Measurements from ENCODE around the gene OR10S1. TPM values are rescaled to one million over a fixed set of nuclear protein-coding genes. Genes with fewer than 3 reads are reported as not detected.

Gene OR10S1
- total and polyA plus RNA-seq, 7 donors, result not detected

- H3K9me3 ChIP-seq, result no peaks in the 10 kb centered on the region
- 84 to 87% methylated on average over 5 of the region's 5 CpGs for WGBS, 2 donors
- no peak overlapping the region for H3K4me3 ChIP-seq
- intact Hi-C loops (cut with DNase I), result no loop called here
- H3K36me3 ChIP-seq, result no peaks in the 10 kb centered on the region
- no peak for TF ChIP-seq EP300 (IDR thresholded peaks at IDR 0.05)
- no peak for TF ChIP-seq POLR2A (IDR thresholded peaks at IDR 0.05)
- TF ChIP-seq CTCF (IDR thresholded peaks at IDR 0.05), result no peak
- no peak for TF ChIP-seq POLR2AphosphoS5 (IDR thresholded peaks at IDR 0.05)
- no peak for DNase-seq
- H3K27ac ChIP-seq, result no peak overlapping the region
- no peaks in the 10 kb centered on the region for H3K4me1 ChIP-seq
- no peaks in the 10 kb centered on the region for H3K27me3 ChIP-seq
These were observed 1.7 kb upstream of the OR10S1 start for GRCh38 chr11:123979311-123979710.

- no peak for TF ChIP-seq CTCF (IDR thresholded peaks at IDR 0.05)
- TF ChIP-seq EP300 (IDR thresholded peaks at IDR 0.05), result no peak
- no peak for TF ChIP-seq POLR2AphosphoS5 (IDR thresholded peaks at IDR 0.05)
- TF ChIP-seq POLR2A (IDR thresholded peaks at IDR 0.05), result no peak
- H3K4me3 ChIP-seq, result no peak overlapping the region
- no peaks in the 10 kb centered on the region for H3K36me3 ChIP-seq
- no peaks in the 10 kb centered on the region for H3K4me1 ChIP-seq
- no peaks in the 10 kb centered on the region for H3K27me3 ChIP-seq
- intact Hi-C loops (cut with DNase I), result no loop called here
- 89 to 90% methylated on average over 18 of the region's 18 CpGs for WGBS, 2 donors
- DNase-seq, result no peak
- H3K9me3 ChIP-seq, result no peaks in the 10 kb centered on the region
- no peak overlapping the region for H3K27ac ChIP-seq
These were observed 616 bp downstream of the OR10S1 start for GRCh38 chr11:123976770-123977560.

- intact Hi-C loops (cut with DNase I), result no loop called here
- no peak overlapping the region for H3K4me3 ChIP-seq
- no peak for DNase-seq
These were observed 3.8 kb downstream of the OR10S1 start for GRCh38 chr11:123973816-123974215.

GRCh38 chr11:123956752-123957151 is 20.8 kb downstream of the OR10S1 start:
- intact Hi-C loops (cut with DNase I), result no loop called here
- H3K36me3 ChIP-seq, result no peaks in the 10 kb centered on the region
- DNase-seq, result no peak
- no peak overlapping the region for H3K4me3 ChIP-seq
- no peaks in the 10 kb centered on the region for H3K4me1 ChIP-seq
- no peaks in the 10 kb centered on the region for H3K27me3 ChIP-seq
- H3K27ac ChIP-seq, result no peak overlapping the region
- TF ChIP-seq EP300 (IDR thresholded peaks at IDR 0.05), result no peak
- TF ChIP-seq CTCF (IDR thresholded peaks at IDR 0.05), result no peak
- no peak for TF ChIP-seq POLR2AphosphoS5 (IDR thresholded peaks at IDR 0.05)
- no peak for TF ChIP-seq POLR2A (IDR thresholded peaks at IDR 0.05)
- no peaks in the 10 kb centered on the region for H3K9me3 ChIP-seq

More at GRCh38 chr11:123973816-123974215, 3.8 kb downstream of the OR10S1 start:
- no peak overlapping the region for H3K27ac ChIP-seq
- no peaks in the 10 kb centered on the region for H3K9me3 ChIP-seq
- H3K36me3 ChIP-seq, result no peaks in the 10 kb centered on the region
- no peak for TF ChIP-seq EP300 (IDR thresholded peaks at IDR 0.05)
- no peak for TF ChIP-seq POLR2A (IDR thresholded peaks at IDR 0.05)
- no peak for TF ChIP-seq POLR2AphosphoS5 (IDR thresholded peaks at IDR 0.05)
- TF ChIP-seq CTCF (IDR thresholded peaks at IDR 0.05), result no peak
- WGBS, 2 donors, result 77 to 78% methylated on average over 1 of the region's 1 CpG
- no peaks in the 10 kb centered on the region for H3K4me1 ChIP-seq
- H3K27me3 ChIP-seq, result no peaks in the 10 kb centered on the region

GRCh38 chr11:123945132-123945531 is 32.4 kb downstream of the OR10S1 start:
- Histone ChIP-seq H3K4me3 (no peak overlapping the region), H3K27me3 (no peaks in the 10 kb centered on the region), H3K4me1 (no peaks in the 10 kb centered on the region), H3K36me3 (no peaks in the 10 kb centered on the region), H3K27ac (no peak overlapping the region), H3K9me3 (no peaks in the 10 kb centered on the region)
- no peak for DNase-seq
- no peak for TF ChIP-seq POLR2A (IDR thresholded peaks at IDR 0.05)
- no peak for TF ChIP-seq EP300 (IDR thresholded peaks at IDR 0.05)
- no peak for TF ChIP-seq POLR2AphosphoS5 (IDR thresholded peaks at IDR 0.05)
- TF ChIP-seq CTCF (IDR thresholded peaks at IDR 0.05), result no peak
- intact Hi-C loops (cut with DNase I), result no loop called here
- WGBS, 2 donors, result 21 to 54% methylated on average over 1 of the region's 1 CpG
